GM18909 (cell line): ENCODE data around the gene HPS5.
"Not testable (repeated sequence)": the region's sequence is repeated elsewhere in the genome, so short reads cannot be mapped to it uniquely, and the experiment has no call there.

Experiments
- ATAC-seq: cut with Tn5 transposase; IDR thresholded peaks from one replicate; pipeline ENCODE4 v1.9.1; 2021; ENCODE audit warnings: mild to moderate bottlenecking; ENCODE audit not compliant: unreplicated experiment, poor library complexity

HPS5 gene

GRCh38 chr11:18321969-18322711 lies at the start of gene HPS5, which contains the start of gene GTF2H1:
Gene HPS5 (minus strand): TSS chr11:18322140. CDS start chr11:18317858, 4,282 bp downstream.
Gene GTF2H1 (plus strand): TSS chr11:18322567. CDS start chr11:18333075, 10,508 bp downstream.
- peak; percentile 89 for ATAC-seq

DNA sequence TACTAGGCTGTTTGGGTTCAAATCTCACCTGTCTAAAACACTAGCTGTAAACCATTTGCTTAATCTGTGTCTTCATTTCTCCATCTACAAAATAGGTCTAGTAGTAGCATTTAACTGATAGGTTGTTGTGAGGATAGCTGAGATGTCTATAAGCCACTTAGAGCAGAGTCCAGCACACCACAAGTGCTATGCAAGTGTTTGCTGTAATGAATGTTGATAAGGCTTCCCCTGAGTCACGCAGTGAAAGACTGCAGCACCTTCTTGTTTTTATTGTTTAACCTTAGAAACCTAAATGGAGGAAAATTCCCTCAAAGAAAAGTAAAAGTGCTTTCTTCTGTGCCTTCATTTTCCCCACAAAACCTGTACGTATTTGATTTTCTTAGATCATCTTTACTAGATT lies 49.3 kb upstream of the HPS5 start:
- ATAC-seq, result no peak

GRCh38 chr11:18369398-18369797 lies 47.5 kb upstream of the HPS5 start:
- ATAC-seq, result no peak

DNA sequence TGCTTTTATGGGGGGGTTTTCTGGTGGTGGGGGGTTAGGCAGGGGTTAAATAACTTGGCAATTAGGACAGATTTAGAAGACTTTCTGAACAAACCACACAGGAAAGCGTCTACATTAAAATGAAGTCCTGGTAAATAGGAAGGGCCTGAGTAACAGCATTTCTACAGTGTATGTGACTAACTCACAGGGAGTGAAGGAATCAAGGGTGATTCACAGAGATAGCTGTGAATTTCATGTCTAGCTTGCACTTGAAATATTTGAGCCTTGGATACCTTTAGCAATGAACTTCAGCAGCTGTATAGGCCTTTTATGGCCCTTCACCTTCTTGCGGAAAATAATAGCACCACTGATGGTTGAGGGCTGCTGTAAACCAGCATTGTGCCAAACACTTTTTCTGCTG lies 46.3 kb upstream of the HPS5 start:
- no peak for ATAC-seq

DNA sequence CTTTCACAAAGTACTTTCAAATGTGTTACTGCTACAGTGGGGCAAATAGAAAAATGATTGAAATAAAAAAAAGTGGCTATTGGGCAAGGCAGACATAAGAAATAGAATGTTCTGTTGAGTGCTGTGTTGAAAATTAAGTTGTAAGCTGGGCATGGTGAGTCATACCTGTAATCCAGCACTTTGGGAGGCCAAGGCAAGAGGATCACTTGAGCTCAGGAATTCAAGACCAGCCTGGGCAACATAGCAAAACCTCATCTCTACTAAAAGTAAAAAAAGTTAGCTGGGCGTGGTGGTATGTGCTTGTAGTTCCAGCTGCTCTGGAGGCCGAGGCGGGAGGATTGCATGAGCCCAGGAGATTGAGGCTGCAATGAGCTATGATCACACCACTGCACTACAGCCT lies 45.5 kb upstream of the HPS5 start:
- no peak for ATAC-seq

DNA sequence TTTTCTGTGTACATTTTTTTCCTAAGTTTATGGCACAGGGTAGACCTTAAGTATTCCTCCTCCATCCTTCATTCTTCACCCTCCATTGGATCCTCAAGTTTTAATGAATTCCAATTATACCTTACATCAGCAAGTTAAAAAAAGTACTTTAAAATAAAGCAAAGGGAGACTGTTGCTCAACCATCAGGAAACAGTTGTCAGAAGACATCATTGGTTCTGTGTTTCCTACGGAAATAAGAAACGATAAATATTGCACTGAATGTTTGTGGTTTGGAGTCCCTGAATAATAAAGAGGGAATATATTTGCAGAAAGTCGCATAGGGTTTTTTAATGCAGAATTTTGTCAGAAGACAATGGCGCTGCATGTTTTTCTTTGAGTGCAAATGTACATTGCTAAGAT lies 44.3 kb upstream of the HPS5 start:
- no peak for ATAC-seq

DNA sequence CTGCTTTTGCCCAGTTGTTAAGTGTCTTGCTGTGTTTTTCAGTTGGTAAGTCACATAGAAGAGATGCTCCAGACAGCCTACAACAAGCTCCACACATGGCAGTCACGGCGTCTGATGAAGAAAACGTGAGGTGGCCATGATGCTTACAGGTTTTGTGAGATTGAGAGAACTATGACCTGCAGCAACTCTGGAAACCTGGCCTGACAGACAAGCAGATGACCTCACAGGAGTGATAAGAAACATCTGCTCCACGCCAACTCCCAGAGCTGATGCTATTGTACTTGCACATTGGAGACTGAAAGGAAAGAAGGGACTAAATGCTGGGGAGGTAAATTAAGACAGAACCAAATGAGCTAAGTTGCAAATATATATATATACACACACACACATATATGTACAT lies 43.8 kb upstream of the HPS5 start:
- no peak for ATAC-seq

GRCh38 chr11:18364495-18365073 lies 42.6 kb upstream of the HPS5 start:
- no peak for ATAC-seq

DNA sequence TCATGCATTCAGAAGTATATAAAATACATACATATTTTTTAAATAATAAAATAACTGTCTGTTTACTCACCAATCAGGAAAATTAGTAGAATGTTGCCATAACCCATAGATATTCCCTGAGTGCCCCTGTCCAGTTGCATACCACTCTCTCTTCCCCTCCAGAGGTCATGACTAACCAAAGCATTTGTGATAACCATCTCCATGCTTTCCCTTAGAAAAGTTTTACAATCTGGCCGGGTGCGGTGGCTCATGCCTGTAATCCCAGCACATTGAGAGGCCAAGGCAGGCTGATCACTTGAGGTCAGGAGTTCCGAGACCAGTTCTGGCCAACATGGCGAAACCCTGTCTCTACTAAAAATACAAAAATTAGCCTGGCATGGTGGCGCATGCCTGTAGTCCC lies 39.2 kb upstream of the HPS5 start:
- ATAC-seq, result no peak

DNA sequence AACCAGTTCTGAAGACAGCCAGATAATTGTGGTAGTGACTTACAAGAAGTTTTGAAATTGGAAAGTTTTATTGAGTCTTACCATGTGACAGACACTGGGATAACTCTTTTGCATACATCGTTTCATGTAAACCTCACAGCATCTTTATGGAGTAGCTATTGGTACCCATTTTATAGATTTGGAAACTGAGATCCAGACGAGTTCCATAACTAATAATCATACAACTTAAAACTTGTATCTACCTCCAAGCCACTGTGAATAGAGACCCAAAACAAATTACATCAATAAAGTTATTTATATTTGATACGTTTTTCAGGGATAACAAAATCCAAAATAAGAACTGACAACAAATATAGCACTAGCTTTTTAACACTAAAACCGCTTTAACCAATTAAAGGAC lies 36.7 kb upstream of the HPS5 start:
- ATAC-seq, result no peak

- no peak for ATAC-seq
These were observed 30.6 kb upstream of the HPS5 start for GRCh38 chr11:18352581-18352980.

DNA sequence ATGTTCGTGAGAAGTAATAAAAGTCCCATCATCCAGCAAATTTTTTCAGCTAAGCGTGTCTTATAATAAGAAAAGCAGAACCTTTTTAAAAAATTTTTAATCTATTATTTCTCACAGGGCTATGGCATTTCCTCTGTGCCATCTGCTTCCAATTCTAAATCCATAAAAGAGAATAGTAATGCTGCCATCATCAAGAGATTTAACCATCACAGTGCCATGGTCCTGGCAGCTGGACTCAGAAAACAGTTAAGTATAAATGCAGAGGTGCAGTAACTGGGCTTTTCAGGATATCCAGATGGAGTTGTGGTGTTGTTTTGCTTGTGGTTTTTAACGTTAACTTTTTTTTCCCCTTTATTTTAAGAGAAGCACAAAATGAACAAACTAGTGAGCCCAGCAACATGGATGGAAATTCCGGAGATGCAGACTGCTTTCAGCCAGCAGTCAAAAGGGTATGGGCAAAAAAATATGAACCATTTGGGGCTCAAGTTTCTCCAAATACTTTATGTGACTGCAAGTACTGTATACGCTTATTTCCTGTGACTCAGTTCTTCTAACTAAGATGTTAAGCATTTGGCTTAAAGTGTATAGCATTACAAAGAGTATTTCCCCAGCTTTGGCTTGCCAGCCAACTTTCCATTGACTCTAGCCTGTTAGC lies 25.7 kb upstream of the HPS5 start:
- ATAC-seq, result no peak

DNA sequence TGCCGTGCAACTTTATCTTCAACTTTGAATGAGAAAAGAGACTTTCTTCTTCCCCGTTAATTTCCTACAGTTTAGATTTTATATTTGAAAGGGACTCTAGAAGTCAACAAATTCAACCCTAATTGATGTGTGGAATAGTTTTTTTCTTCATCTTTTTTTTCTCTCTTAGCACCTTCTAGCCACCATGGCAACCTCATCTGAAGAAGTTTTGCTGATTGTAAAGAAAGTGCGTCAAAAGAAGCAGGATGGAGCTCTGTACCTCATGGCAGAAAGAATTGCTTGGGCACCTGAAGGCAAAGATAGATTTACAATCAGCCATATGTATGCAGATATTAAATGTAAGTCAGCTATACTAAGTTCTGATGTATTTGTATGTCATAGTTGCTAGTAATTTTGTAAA lies 11.0 kb upstream of the HPS5 start:
- ATAC-seq, result no peak

DNA sequence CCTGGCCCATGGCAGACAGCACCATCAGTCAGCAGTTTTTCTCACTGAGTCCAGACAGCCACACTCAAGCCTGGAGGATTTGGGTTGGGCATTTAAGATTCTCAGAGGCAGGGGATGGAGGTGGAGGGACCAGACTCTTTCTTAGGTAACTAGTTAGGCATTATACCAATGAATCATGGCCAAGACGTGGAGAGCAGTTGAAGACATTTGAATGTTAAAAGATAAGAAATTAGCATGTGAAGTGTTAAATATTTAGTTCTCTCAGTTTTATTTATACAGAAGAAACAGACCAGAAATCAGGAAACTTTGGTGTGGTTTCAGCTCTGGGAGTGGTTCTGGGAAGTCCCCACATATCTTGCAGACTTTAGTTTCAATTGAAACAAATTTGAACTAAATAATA lies 10.4 kb upstream of the HPS5 start:
- ATAC-seq, result no peak

DNA sequence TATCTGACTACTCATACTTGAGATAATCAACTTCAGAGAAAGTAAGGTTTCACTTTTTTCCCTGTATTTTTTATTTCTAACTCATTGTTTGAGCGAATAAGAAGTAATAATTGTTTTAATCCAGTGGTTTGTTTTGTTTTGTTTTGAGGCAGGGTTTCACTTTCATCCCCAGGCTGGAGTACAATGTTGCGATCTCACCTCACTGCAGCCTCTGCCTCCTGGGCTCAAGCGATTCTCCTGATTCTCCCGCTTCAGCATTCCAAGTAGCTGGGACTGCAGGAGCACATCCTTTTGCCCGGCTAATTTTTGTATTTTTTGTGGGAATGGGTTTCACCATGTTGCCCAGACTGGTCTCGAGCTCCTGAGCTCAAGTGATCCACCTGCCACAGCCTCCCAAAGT lies 9.0 kb upstream of the HPS5 start:
- ATAC-seq, result no peak

DNA sequence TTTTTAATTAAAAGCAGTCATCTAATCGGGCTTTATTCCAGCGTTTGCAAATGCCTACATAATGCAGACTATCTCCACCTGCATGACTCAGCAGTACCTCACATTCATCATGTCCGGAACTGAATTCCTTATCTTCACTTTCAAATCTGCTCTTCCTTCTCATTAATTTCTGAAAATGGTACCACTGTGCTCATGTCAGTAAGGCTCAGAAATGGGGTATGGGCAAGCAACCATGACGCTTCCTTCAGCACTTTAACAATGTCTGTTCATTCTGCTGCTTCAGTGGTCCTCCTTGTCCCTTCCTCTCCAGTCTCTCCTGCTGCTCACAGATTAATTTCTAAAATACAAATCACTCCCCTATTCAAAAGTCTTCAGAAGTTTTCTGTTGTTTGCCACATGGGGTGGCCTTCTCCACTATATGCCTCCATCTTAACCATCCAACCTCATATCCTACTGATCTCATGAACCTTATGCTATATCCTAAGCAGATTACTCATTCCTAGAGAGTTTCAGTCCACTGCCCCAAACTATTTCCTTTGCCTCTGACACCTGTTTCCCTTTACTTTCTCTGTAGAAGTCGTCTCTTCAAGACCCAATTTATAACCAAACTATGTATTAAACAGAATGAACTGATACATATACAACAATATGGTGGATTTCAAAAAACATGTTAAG lies 7.4 kb upstream of the HPS5 start:
- ATAC-seq, result peak; percentile 63

GRCh38 chr11:18324381-18324780 lies 2.4 kb upstream of the HPS5 start:
- ATAC-seq, result no peak

DNA sequence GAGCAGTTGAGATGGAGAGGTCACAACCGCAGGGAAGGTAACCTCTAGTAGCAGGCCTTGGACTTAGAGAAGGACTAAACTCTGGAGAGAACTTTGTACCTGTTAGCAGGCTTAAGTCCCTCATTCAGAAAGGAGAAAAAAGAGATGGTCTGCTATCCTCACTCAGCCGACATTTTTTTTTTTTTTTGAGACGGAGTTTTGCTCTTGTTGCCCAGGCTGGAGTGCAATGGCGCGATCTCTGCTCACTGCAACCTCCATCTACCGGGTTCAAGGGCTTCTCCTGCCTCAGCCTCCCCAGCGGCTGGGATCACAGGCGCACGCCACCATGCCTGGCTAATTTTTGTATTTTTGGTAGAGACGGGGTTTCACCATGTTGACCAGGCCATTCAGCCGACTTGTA lies 1.9 kb upstream of the HPS5 start:
- not testable (repeated sequence) for ATAC-seq

GRCh38 chr11:18322818-18323570 lies 1.1 kb upstream of the HPS5 start:
- ATAC-seq, result no peak

GRCh38 chr11:18321578-18321968 lies 367 bp downstream of the HPS5 start:
- ATAC-seq, result peak; percentile 5
